Ovary (tissue), 3 donors: ENCODE results near the gene SEMA3E.

Experiments
- EP300 ChIP-seq: sonication (generic); formaldehyde crosslinking; IDR thresholded peaks from one replicate; pipeline ENCODE4 v1.6.1; 2017; ENCODE audit warnings: antibody characterized with exemption
- TF ChIP-seq, protein P1 (sequence below), 3 donors: fragments of 450-650 bp in 2 of 3; fragments of 200-600 bp in 1 of 3; IDR thresholded peaks; one replicate each; pipeline versions ENCODE4 v1.5.1 to v1.8.0; 2016 to 2022; ENCODE audit warnings: antibody characterized with exemption in 3 of 3, mild to moderate bottlenecking in 1 of 3
- donor health status: DM: no; HTN: no; CAD: no.

DNA sequence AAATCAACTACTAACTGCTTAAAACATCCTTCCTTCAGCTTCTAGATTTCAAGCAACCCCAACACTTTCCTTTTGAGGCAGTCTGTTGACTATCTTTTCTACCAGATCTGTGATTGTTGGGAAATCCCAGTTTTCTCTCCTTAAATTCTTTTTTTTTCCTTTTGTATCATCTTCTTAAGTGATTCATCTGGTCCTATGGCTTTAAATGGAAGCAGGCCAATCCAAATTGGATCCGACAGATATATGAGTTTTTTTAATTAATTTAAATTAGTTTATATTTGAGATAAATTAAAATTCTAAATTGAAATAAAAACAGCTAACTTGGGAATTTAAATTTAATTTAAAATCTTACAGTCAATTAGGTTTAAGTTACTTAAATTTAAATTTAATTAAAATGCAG is 335.0 kb downstream of the SEMA3E start:
- no peak for TF ChIP-seq EP300
- TF ChIP-seq, protein P1, sequence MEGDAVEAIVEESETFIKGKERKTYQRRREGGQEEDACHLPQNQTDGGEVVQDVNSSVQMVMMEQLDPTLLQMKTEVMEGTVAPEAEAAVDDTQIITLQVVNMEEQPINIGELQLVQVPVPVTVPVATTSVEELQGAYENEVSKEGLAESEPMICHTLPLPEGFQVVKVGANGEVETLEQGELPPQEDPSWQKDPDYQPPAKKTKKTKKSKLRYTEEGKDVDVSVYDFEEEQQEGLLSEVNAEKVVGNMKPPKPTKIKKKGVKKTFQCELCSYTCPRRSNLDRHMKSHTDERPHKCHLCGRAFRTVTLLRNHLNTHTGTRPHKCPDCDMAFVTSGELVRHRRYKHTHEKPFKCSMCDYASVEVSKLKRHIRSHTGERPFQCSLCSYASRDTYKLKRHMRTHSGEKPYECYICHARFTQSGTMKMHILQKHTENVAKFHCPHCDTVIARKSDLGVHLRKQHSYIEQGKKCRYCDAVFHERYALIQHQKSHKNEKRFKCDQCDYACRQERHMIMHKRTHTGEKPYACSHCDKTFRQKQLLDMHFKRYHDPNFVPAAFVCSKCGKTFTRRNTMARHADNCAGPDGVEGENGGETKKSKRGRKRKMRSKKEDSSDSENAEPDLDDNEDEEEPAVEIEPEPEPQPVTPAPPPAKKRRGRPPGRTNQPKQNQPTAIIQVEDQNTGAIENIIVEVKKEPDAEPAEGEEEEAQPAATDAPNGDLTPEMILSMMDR (IDR thresholded peaks at IDR 0.05), result no peak
